ENCODE results near the gene AMHR2.
A peak's percentile ranks its signal among the peaks of the same experiment; 100 is the strongest.

The AMHR2 gene

GRCh38 chr12:53378724-53379388 lies 44.8 kb upstream of the AMHR2 start:
- Histone ChIP-seq H2BK5ac (ENCODE audit: low read depth, low read length, poor library complexity, severe bottlenecking) (peak overlapping the region; percentile 78), H3K36me3 (ENCODE audit: control insufficient read depth in 1 of 2, insufficient read depth in 2 of 2, low read depth in 1 of 2, low read length in 2 of 2) (peaks cover 16 to 21% of the 10 kb centered on the region in 2 experiments), H3K23ac (ENCODE audit: low read length in 2 of 2) (no peak overlapping the region), H3K4me3 (ENCODE audit: insufficient read depth in 1 of 2, low read depth in 1 of 2, low read length in 2 of 2) (peak overlapping the region; percentile 46 to 79), H3K9me3 (ENCODE audit: control insufficient read depth, low read length) (no peaks in the 10 kb centered on the region), H3K4ac (ENCODE audit: low read depth in 1 of 2, low read length in 2 of 2) (peak overlapping the region; percentile 82 to 94), H3K27ac (ENCODE audit: low read length, poor library complexity, severe bottlenecking) (peak overlapping the region; percentile 97), H3K27me3 (ENCODE audit: control insufficient read depth in 1 of 2, insufficient read depth in 1 of 2, low read length in 2 of 2) (no peaks in the 10 kb centered on the region), H3K9ac (ENCODE audit: low read length) (peak overlapping the region; percentile 85), H3K79me1 (replicated peaks; ENCODE audit: low read length, poor library complexity, severe bottlenecking) (no peaks in the 10 kb centered on the region), H3K18ac (ENCODE audit: low read depth in 1 of 2, low read length in 2 of 2) (peak overlapping the region; percentile 35 to 89), H2AFZ (ENCODE audit: low read depth, low read length) (no peak overlapping the region), H2BK120ac (ENCODE audit: low read depth, low read length) (peak overlapping the region; percentile 95), H2BK15ac (ENCODE audit: low read depth, poor library complexity, severe bottlenecking) (peak overlapping the region; percentile 40), H4K8ac (ENCODE audit: low read length) (peak overlapping the region; percentile 98), H3K4me1 (ENCODE audit: control insufficient read depth, insufficient read depth, low read depth, low read length) (peaks cover 19% of the 10 kb centered on the region), H4K91ac (ENCODE audit: low read length) (peak overlapping the region; percentile 96), H2BK12ac (ENCODE audit: low read length in 2 of 2) (no peak overlapping the region), H2AK5ac (ENCODE audit: low read length, severe bottlenecking) (peak overlapping the region; percentile 69), H3K14ac (ENCODE audit: low read length in 2 of 2) (no peak overlapping the region), H3K4me2 (ENCODE audit: low read length, poor library complexity, severe bottlenecking) (peak overlapping the region; percentile 93)
- 19% methylated on average over 23 of the region's 23 CpGs for WGBS
- no peak for DNase-seq

GRCh38 chr12:53379389-53380103 lies 44.1 kb upstream of the AMHR2 start:
- Histone ChIP-seq H2BK15ac (ENCODE audit: low read depth, poor library complexity, severe bottlenecking) (peak overlapping the region; percentile 40), H3K14ac (ENCODE audit: low read length in 2 of 2) (no peak overlapping the region), H3K23ac (ENCODE audit: low read length in 2 of 2) (no peak overlapping the region), H3K27ac (ENCODE audit: low read length, poor library complexity, severe bottlenecking) (peak overlapping the region; percentile 97), H3K9me3 (ENCODE audit: control insufficient read depth, low read length) (no peaks in the 10 kb centered on the region), H3K9ac (ENCODE audit: low read length) (peak overlapping the region; percentile 85), H2BK5ac (ENCODE audit: low read depth, low read length, poor library complexity, severe bottlenecking) (peak overlapping the region; percentile 78), H2BK120ac (ENCODE audit: low read depth, low read length) (peak overlapping the region; percentile 95), H3K18ac (ENCODE audit: low read depth in 1 of 2, low read length in 2 of 2) (peak overlapping the region; percentile 35 to 89), H4K91ac (ENCODE audit: low read length) (peak overlapping the region; percentile 96), H3K27me3 (ENCODE audit: control insufficient read depth in 1 of 2, insufficient read depth in 1 of 2, low read length in 2 of 2) (no peaks in the 10 kb centered on the region), H2AK5ac (ENCODE audit: low read length, severe bottlenecking) (peak overlapping the region; percentile 69), H3K4me1 (ENCODE audit: control insufficient read depth, insufficient read depth, low read depth, low read length) (peaks cover 20% of the 10 kb centered on the region), H3K79me1 (replicated peaks; ENCODE audit: low read length, poor library complexity, severe bottlenecking) (no peaks in the 10 kb centered on the region), H3K4ac (ENCODE audit: low read depth in 1 of 2, low read length in 2 of 2) (peak overlapping the region; percentile 82 to 94), H4K8ac (ENCODE audit: low read length) (peak overlapping the region; percentile 98), H2BK12ac (ENCODE audit: low read length in 2 of 2) (no peak overlapping the region), H3K4me2 (ENCODE audit: low read length, poor library complexity, severe bottlenecking) (peak overlapping the region; percentile 93), H2AFZ (ENCODE audit: low read depth, low read length) (no peak overlapping the region), H3K36me3 (ENCODE audit: control insufficient read depth in 1 of 2, insufficient read depth in 2 of 2, low read depth in 1 of 2, low read length in 2 of 2) (peaks cover 21 to 25% of the 10 kb centered on the region in 2 experiments), H3K4me3 (ENCODE audit: insufficient read depth in 1 of 2, low read depth in 1 of 2, low read length in 2 of 2) (peak overlapping the region; percentile 46 to 79)
- peak; percentile 100 for DNase-seq
- WGBS = under 1% methylated on average over 29 of the region's 29 CpGs

GRCh38 chr12:53380104-53380793 lies 43.4 kb upstream of the AMHR2 start, which contains the start of gene SP1:
TSS of gene SP1 (plus strand) at chr12:53380176. CDS start at chr12:53380292, 116 bp downstream.
- no peak within 1 kb of the TSS for H3K23ac ChIP-seq (ENCODE audit: low read length in 2 of 2)
- H3K4ac ChIP-seq (ENCODE audit: low read depth in 1 of 2, low read length in 2 of 2) = peak within 1 kb of the TSS; percentile 94 to 99
- peak within 1 kb of the TSS; percentile 77 to 79 for H3K4me3 ChIP-seq (ENCODE audit: insufficient read depth in 1 of 2, low read depth in 1 of 2, low read length in 2 of 2)
- no peaks in the 10 kb centered on the region for H3K9me3 ChIP-seq (ENCODE audit: control insufficient read depth, low read length)
- H3K9ac ChIP-seq (ENCODE audit: low read length) = peak within 1 kb of the TSS; percentile 85
- H2BK120ac ChIP-seq (ENCODE audit: low read depth, low read length) = peak within 1 kb of the TSS; percentile 99
- peak within 1 kb of the TSS; percentile 99 for H4K91ac ChIP-seq (ENCODE audit: low read length)
- H2BK5ac ChIP-seq (ENCODE audit: low read depth, low read length, poor library complexity, severe bottlenecking) = peak within 1 kb of the TSS; percentile 78
- H3K27me3 ChIP-seq (ENCODE audit: control insufficient read depth in 1 of 2, insufficient read depth in 1 of 2, low read length in 2 of 2) = no peaks in the 10 kb centered on the region
- H3K79me1 ChIP-seq (replicated peaks; ENCODE audit: low read length, poor library complexity, severe bottlenecking) = no peaks in the 10 kb centered on the region
- H2AFZ ChIP-seq (ENCODE audit: low read depth, low read length) = no peak within 1 kb of the TSS
- H4K8ac ChIP-seq (ENCODE audit: low read length) = peak within 1 kb of the TSS; percentile 98
- H3K4me2 ChIP-seq (ENCODE audit: low read length, poor library complexity, severe bottlenecking) = peak within 1 kb of the TSS; percentile 93
- H3K14ac ChIP-seq (ENCODE audit: low read length in 2 of 2) = peak within 1 kb of the TSS in 1 of 2 experiments; percentile 35
- peaks cover 24 to 27% of the 10 kb centered on the region in 2 experiments for H3K36me3 ChIP-seq (ENCODE audit: control insufficient read depth in 1 of 2, insufficient read depth in 2 of 2, low read depth in 1 of 2, low read length in 2 of 2)
- peaks cover 24% of the 10 kb centered on the region for H3K4me1 ChIP-seq (ENCODE audit: control insufficient read depth, insufficient read depth, low read depth, low read length)
- peak; percentile 93 for DNase-seq
- peak within 1 kb of the TSS; percentile 69 for H2AK5ac ChIP-seq (ENCODE audit: low read length, severe bottlenecking)
- H3K27ac ChIP-seq (ENCODE audit: low read length, poor library complexity, severe bottlenecking) = peak within 1 kb of the TSS; percentile 97
- H2BK15ac ChIP-seq (ENCODE audit: low read depth, poor library complexity, severe bottlenecking) = peak within 1 kb of the TSS; percentile 52
- H3K18ac ChIP-seq (ENCODE audit: low read depth in 1 of 2, low read length in 2 of 2) = peak within 1 kb of the TSS; percentile 92 to 99
- H2BK12ac ChIP-seq (ENCODE audit: low read length in 2 of 2) = no peak within 1 kb of the TSS
- 0% methylated on average over 29 of the region's 71 CpGs for WGBS
